Lower leg skin (tissue), 3 donors: ENCODE data around the gene HDGFL2.

Source experiments
- POLR2A ChIP-seq, 2 donors: fragments of 450-650 bp; IDR thresholded peaks; one replicate each; pipeline ENCODE4 v1.6.1; 2016 to 2017; ENCODE audit warnings: antibody characterized with exemption in 2 of 2, mild to moderate bottlenecking in 1 of 2, moderate library complexity in 1 of 2
- TF ChIP-seq, protein P1 (sequence below), 3 donors: fragments of 450-650 bp; IDR thresholded peaks; one replicate each; pipeline ENCODE4 v1.5.1; 2016; ENCODE audit warnings: antibody characterized with exemption in 3 of 3, mild to moderate bottlenecking in 3 of 3, moderate library complexity in 2 of 3

GRCh38 chr19:4472174-4472974 is at the start of gene HDGFL2:
- no peak for TF ChIP-seq POLR2A (IDR thresholded peaks at IDR 0.05)
- TF ChIP-seq, protein P1, sequence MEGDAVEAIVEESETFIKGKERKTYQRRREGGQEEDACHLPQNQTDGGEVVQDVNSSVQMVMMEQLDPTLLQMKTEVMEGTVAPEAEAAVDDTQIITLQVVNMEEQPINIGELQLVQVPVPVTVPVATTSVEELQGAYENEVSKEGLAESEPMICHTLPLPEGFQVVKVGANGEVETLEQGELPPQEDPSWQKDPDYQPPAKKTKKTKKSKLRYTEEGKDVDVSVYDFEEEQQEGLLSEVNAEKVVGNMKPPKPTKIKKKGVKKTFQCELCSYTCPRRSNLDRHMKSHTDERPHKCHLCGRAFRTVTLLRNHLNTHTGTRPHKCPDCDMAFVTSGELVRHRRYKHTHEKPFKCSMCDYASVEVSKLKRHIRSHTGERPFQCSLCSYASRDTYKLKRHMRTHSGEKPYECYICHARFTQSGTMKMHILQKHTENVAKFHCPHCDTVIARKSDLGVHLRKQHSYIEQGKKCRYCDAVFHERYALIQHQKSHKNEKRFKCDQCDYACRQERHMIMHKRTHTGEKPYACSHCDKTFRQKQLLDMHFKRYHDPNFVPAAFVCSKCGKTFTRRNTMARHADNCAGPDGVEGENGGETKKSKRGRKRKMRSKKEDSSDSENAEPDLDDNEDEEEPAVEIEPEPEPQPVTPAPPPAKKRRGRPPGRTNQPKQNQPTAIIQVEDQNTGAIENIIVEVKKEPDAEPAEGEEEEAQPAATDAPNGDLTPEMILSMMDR (IDR thresholded peaks at IDR 0.05), result no peak
